LoVo (cell line): ENCODE results near the gene HOXA9.

Experiments
- DNase-seq: peaks from one replicate; pipeline ENCODE4 v3.0.0-alpha.2; 2016; ENCODE audit warnings: low spot score

Gene HOXA9

DNA sequence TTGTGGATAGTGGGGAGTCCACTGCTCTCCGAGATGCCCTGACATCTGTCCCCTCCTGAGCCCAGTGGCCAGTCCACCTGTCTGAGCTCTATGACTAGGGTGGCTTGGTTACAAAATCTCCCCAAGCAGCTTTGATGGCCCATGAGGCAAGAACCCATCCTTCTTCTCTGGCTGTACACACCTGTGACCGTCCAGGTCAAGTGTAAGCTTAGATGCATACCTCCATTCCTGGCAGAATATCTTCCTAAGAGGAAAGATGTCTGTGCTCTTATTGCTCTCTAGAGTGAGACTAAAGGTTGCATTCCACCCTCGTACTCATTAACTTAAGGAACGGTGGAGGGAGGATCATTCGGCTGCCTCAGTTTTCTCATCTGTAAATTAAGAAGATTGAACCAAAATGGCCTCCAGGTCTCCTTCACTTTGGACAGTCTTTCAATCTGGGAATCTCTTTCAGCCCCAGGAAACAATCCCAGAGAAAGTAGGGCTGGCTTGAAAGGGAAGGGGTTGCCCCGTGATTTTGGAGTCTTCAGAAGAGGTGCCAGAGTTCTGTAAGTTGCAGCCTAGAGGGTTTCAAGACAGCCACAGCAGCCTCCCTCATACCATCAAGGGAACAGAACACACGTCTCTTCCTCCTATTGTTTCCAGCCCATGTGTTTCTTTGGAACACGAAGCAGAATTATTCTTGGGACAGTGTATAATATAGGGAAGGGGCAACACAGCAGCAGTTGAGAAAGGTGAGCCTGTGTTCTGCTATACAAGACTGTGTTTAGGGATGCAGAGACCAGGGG lies 40.2 kb downstream of the HOXA9 start:
- DNase-seq, result no peak

DNA sequence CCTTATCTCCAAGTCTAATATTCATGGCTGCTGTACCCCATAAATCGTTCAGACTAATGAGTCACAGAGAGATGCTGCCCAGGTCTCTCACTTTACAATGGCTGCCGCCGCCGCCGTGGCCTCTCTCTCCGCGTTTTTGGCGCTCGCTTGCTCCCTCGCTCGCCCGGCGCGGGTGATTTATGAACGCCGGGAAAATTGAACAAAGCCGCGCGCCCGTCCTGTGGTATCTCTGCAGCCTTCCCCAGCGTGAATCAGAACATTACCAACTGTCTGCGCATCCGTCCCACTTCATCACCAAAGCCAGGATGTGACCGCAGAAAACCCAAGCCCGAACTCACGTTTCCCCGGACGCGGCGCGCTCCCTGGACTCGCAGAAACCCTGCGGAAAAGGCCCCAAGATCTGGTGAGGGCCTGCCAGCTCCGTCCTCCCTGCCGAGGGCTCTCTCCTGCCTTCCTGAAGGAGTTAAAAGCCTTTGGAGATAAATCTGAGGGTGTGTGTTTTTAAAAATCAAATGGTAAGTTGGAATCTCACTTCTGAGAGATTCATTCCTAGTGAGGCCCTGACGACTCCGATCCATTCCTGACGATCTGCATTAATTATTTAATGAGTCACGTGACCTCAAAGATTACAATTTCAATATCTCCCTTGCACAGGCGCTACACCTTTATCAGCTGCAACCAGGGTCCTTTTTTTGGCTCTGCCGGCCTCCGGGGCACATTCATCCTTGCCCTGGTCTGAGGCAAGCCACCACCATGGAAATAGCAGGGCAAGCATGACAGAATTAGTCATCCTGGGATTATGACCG lies 41.0 kb downstream of the HOXA9 start:
- no peak for DNase-seq

DNA sequence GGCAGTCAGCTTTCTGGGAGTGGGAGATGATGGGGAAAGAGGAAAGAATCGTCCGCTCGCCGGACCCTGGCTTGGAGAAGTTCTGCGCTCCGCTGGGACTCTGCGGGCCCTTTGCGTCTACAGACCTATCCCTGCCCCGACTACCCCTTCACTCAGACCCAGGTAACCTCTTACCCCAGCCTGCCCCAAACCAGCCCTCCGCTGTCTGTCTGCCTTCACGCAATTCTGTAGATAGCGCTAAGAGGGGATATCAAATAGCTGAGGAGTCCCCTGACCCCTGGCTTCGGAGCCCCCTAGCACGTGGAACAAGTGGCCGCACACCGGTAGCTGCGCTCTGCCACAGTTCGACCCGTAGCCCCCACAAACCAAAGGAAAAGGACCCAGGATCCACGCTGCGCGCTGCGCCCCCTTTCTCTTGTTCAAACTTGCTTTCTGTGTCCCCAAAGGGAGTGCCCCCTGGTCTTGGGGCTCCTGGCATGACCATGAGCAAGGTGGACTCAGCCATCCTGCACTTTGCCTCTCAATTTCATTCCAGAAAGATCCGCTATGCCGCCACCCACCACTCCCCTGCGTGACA lies 41.8 kb downstream of the HOXA9 start:
- DNase-seq, result no peak

DNA sequence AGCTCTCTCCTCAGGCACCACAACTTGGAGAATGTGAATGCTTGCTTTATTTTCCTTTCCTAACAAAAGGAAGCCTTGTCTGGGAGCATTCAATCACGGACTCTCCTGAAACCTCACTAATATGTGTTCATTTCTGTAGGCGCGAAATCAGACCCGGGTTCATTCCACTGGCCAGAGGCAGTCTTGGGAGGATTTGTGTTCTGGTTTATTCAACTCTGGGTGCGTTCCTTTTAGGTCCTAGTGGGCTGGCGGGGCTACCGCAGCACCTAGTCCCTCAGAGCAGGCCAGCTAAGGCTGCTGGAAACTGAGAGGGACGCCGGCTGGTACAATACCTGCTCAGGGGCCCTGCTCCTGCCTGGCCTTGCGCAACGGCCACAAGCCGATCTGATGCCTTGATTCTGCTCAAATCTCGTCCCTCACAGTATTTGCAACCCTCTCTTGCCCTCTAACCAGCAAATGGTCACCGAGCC lies 42.3 kb downstream of the HOXA9 start:
- no peak for DNase-seq

DNA sequence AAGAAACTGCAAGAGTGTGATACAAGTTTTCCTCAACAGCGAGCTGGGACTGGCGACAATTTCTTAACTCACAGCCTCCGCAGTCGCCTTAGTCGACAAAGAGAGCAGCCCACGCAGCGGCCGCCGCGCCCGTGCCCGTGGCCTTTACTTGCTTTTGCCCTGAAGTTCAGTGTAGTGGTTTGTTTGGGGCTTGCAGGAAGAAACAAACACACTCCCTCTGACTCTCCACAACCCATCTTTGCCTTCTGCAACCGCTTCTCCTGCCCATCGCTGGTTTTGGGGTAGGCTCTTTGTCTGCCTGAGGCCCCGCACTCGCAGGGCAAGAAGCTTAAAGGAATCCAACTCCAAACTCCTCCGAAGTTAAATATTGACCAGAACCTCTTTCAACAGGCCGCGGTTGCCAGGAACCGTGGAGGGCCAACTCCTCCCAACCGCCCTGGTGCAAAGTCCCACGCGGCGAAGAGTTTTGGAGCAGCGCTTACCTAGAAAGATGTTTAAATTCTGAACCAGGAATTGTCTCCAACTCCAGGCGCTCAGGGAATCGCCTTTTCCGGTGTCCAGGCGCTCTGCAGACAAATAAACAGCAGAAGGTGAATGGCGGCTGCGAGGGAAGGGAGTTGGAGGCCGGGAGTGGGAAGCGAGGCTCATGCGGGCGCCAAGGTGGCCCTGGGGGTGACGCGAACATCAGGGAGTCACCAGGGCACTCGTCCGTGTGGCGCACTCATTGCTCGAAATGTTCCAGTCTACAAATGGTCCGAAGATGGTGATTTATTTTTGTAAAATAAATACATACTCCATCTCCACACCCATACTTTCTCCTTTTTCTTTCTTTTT lies 43.0 kb downstream of the HOXA9 start:
- DNase-seq, result peak; percentile 70

DNA sequence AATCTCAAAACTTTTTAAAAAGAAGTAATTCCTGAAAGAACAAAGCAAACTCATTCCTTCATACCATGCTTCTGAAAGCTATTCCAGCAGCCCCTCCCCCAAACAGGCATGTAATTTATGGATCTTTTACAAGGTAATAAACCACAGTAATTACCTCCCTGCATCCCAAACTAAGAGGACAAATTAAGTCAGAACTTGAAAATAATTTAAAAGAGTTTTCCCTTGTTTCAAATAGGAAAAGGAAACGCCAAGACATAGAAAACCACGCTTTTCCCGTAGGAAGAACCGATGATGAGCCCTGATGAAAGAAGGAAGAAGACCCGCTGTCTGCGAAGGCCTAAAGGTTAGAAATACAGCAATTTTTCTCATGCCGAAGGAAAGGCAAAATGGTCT lies 43.7 kb downstream of the HOXA9 start:
- DNase-seq, result no peak

DNA sequence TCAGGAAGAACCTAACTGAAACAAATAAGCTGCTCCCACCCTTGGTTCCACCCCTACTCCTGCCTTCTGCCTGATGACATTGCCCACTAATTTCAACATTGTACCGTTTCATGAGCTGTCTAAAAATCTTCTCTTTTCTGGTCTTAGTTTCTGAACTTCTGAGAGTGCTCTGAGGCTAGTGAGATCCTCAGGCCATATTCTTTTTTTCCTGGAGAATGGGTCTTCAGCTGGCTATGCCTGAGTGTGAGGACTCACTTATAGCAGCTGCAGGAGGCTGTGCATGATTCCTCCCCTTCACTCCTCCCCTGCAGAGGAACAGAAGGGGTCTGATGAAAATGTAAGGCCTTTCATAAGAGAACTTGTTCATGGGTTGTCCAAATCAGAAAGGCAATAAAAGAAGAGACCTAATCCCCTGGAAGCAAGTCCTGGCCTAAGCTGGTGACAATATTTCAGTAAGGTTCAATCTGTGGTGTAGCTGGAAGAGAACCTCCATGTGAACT lies 45.9 kb downstream of the HOXA9 start:
- DNase-seq, result no peak

DNA sequence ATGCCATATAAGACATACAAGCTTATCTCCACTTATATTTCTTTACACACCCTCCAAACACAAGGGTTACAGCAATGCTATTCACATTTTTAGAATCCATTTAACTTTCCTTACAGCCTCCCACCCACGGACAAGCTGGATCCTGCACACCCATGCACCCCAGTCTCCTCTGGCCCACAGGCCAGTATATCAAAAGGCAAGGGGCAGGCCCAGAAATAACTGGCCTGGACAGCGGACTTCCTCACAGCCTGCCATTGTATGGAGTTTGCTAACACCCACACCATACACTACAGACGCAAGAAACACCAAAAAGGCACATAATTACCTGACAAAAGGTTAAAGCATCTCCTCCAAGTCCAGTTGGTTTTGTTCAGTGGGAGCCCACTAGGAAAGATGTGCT lies 46.8 kb downstream of the HOXA9 start:
- DNase-seq, result no peak

DNA sequence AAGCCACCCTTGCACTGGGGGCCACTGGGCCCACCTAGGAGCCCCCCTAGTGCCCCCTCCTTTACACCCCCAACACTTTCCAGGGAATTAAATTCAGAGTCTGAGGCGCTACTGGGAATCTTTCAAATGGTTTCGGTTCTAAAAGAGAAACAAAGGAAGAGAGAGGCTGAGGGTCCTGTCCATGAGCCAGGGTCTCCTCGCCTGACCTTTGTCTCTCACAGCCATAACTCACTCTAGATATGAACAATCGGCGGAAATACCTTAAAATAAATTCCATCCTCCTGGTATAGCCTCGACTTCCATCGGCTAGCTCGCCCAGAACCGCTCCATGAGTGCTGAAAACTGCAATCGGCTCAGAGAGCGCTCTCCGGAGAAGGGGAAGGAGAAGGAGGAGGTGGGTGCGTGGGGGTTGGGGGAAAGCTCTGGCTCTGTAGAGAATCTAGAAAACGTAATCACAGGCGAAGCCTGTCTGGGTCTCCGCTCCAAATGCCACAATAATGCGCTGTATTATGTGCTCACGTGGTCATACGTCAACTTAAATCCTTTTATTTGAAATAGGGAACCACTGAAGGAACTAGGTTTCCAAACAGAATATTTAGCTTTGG lies 47.3 kb downstream of the HOXA9 start:
- no peak for DNase-seq

DNA sequence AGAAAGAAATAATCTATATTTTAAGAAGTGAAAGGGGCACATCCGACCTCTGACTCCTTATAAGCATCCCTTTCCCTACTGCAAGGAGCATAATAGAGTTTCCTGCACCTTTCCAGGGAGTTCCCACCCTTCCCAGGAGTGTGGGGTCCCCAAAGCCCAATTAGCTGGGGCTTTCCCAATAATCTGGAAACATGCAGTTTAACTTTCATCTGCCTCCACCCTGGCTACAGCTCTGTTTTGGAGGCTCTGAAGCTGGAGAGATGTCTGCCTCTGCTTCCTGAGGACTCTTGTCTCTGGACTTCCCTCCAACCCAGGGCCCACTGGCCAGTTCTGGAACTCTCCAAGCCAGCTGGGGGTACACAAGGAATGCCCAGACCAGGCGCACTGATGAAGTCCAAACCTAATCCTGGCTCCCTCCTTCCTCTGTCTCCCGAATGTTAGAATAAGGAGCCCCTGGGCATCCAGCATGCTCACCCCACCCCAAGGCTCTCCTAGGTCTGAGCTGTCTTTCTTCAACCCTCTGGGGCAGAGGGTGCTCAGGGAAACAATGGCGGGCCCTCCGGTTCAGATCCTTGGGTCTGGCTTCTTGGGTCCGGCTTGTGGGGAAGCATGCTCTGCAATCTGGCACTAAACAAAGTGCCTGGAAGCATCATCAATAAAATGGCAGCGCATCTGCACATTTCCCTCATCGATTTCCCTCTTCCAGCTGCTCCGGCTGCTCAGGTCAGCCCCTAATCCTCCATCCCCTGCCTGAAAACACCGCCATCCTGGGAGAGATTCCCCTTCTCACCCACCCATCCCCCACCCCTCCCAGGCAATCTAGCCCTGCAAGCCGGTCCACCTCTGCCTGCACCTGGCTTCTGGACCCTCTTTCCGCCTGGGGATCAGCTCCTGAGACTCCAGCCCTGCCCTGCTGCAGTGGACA lies 48.1 kb downstream of the HOXA9 start:
- no peak for DNase-seq

DNA sequence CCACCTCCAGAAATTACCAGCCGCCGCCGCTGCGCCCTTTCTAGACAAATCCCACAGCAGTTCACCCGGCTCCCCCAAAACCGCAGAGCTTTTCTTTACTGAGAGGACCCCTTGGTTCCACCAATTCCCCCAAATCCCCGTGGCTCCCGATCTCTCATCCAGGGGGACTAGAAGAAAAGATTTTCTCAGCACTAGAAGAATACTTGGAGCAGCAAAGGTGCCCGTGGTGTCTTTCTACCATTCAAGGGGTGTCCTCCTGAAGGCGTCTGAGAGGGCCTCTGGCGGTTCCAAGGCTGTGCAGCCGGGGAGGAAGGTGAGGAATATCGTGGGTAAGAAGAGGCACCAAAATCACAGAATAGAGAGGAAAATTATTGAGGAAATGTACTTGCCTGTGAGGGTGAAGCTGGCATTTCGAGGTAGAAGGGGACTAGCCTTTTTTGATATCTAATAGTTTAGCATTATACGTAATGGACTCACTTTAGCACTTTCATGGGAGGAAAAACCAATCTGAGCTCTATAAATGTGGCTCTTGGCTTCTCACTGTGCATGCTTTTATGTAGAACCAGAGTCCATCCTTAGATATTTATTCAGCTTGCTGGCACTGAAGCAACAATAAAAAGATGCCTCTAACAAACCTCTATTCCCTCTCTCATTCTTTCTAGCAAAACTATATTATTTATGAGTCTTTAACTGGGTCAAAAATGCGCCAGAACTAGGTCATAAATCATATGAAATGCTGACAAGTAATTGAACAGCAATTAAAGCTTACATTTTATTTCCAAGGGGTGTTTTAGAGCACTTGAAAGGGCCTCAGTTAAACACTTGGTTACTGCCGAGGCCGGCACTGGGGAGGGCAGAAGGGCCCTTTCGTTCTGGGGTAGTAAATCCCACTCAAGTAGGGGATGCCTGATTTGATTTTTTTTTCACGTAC lies 49.0 kb downstream of the HOXA9 start:
- DNase-seq, result no peak

DNA sequence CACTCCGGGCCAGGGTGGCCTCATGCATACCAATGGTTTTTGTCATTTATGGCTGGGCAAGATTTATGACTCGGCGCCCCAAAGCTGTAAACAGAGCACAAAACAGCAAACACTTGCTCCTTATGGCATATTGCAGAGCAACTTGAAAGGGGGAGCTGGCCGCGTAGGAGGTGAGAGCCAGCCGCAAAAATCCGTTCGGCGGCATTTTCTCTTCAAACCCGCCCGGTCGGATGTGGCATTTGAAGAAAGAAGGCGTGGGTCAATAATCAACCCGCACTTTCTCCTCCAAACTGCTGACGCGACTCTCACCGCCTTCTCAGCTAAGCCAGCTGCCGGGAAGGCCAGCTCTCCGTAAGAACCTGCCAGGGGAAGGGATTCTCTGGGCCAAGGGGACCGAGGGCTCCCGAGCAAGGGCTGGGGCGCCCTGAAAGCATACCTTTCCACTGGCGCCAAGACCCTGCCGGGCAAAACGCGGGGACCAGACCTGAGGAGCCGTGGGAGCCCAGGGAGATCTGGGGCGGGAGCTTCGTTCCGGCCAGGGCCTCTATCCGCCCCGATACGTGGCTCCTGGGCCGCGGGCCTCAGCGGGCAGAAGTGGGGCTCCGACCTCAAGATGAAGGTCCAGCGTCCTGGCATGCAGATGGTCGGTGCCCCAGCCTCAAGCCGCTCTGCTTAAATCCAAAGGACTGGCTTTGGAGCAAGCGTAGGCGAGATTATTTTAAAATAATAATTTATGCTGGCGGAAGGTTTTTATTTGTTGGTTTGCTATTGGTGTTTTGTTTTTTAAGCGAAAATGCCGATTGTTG lies 49.9 kb downstream of the HOXA9 start:
- DNase-seq, result peak; percentile 93

DNA sequence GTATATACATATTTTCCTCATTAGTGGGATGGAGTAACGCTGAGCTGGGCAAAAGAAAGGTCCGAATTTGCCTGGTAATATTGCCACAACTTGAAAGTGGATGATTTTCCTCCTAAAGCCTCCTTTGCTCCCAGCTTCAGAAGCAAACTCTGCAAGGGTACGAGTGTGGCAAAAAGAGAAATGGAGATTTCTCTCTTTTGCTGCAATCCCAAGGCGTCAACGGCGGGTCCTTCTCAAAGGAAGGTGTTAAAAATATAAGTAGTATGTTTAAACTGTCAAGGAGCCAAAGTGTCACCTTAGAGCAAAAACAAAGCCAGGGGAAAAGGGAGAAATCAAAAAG lies 50.5 kb downstream of the HOXA9 start:
- DNase-seq, result no peak

DNA sequence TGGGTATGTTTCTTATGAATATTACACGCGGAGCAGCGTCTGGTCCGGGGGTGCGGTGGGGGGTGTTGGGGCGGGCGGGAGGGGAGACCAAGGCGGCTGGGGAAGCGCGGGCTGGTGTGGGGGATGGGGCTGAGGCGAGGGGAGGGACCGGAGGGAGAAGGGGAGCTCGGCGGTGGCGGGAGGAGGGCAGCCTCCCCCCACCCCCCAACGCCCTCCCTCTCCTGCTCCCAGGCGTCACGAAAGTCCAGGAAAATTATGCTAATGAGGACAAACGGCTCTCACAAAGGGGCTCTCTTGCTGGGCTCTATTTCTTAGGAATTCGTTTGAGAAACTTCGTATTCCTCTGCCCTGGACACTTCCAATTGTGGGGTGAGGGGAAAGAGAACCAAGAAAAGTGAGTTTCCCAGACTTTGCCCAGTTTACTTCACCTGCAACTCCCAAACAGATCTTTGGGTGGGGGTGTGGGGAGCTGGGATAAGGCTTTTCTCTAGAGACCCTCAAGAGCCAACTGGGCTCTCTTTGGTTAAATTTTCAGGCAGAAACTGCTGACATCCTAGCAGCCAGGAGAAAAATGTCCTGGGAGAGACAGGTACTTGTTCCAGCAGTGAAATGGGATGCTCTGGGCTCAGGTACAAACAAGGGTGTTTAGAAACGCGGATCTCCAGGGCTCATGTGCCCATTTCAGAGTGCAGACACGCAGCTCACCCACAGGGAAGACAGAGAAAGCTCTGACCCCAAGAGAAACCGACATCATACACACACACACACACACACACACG lies 51.2 kb downstream of the HOXA9 start:
- no peak for DNase-seq

DNA sequence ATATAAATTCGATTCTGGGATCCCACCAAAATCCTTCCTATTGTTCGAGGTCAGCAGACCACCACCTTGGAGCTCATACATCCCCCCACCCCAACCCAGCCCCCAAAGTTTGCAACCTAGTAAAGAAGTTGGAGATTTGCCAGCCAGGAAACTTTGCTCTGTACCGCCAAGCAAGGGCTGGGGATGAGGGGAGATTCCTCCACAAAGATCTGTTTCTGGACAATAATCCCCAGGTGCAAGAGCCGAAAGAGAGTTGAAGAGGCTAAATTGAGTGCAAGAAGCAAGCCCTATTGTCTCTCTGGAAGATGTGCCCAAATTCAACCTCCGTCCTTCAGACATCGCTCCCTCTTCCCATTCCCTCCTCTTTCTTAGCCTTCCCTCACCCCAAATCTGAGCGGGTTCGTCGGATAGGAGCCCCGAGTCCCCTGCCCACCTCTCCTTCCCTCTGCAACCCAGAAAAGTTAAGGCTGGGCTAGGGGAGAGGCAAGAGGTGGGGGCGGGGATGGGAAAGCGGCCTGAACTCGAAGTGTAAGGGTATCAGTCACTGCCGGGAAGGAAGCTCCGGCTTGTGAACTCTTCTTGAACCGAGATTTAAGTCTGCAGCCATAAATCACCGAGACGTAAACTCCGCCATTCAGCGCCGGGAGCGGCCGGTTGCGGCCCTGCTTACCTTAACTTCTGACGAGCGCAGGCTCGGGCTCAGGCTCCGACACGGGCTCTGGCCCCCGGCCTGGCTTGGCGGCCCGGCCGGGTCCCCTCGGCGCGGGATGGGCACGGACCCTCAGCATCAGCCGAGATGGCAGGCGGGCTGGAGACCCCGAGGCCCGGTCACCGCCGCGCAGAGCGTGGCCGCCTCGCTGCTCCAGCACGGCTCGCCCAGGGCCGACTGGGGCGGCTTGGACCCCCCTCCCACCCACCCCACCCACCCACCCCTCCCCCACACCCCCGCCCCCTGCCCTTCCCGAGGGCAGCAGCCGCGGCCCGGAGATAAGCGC lies 52.1 kb downstream of the HOXA9 start:
- no peak for DNase-seq
